Fibroblast of the aortic adventitia (primary cell): ENCODE data around the gene ATG2B. TPM values are rescaled to one million over a fixed set of nuclear protein-coding genes. Genes with fewer than 3 reads are reported as not detected.

Experiments used
- DNase-seq: peaks from one replicate; pipeline ENCODE4 v3.0.0-alpha.2; 2010; ENCODE audit warnings: low read depth
- H3K4me3 ChIP-seq: 2 replicates; pipeline ENCODE4 v1.5.1; 2011; ENCODE audit warnings: low read depth, mild to moderate bottlenecking, control low read depth, low read length, moderate library complexity
- CTCF ChIP-seq: IDR thresholded peaks from 2 replicates; pipeline ENCODE4 v1.5.1; 2011; ENCODE audit warnings: mild to moderate bottlenecking, low read length, control low read depth, inconsistent platforms; ENCODE audit not compliant: insufficient read depth
- total RNA-seq: library from RNA; depleted of rRNA; stranded (reverse); fragments of >200 nt; gene quantifications from 2 replicates; pipeline ENCODE4 v1.2.3, GENCODE V29; 2012; ENCODE audit warnings: low replicate concordance

ATG2B gene
- total RNA-seq, 1 donor = 28.7 TPM

DNA sequence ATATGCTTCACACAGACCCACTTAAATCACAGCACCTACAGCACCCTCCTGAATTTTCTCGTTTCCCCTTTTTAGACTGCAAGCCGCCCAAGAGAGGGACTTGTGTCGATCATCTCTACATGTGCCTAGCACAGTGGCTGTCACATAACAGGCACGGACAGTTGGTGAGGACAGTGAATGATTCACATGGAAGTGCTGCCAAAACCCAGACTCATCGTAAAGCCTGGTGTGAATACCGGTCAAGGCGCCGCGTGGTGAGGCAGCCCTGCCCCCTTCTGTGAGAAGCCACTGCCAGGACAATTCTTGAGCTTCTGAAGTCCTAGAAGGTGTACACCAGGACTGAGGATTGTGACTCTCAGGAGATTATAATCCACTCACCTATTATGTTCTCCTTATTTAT lies 44.3 kb downstream of the ATG2B start:
- DNase-seq = no peak
- no peak overlapping the region for H3K4me3 ChIP-seq
- TF ChIP-seq CTCF = no peak

DNA sequence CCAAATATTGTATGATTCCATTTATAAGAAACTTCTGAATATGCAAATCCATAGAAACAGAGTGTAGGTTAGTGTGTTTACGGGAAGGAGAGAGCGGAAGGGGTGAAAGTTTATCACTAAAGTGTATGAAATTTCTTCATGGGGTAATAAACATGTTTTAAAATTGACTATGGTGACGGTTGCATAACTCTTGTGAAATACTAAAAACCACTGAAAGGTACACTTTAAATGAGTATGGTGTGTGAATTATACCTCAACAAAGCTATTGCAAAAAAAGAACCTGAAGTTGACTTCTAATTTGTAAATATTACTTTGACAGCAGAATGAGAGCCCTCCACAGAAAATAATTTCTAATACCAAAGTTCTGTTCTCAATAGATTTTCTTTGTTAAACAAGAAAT lies 47.1 kb downstream of the ATG2B start:
- TF ChIP-seq CTCF = no peak
- DNase-seq = no peak
- H3K4me3 ChIP-seq = no peak overlapping the region

DNA sequence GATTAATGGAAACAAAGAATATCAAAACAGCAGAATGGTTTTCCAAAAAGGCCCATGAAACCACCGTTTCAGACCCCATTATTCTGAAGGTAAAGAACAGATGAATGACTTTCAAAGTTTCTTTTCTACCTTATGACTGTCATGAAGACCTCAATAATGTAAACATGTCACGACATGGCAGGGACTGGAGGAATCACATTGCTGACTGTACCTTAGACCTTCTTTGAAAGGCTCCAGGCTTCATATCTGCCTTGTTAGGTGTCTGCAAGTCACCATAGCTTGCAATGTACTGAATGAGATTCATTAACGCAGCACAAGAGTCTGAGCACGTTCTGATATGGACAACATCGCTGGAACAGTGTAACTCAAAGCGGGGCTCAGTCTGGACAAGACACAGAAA lies 52.2 kb downstream of the ATG2B start:
- H3K4me3 ChIP-seq = no peak overlapping the region
- TF ChIP-seq CTCF = no peak
- no peak for DNase-seq

DNA sequence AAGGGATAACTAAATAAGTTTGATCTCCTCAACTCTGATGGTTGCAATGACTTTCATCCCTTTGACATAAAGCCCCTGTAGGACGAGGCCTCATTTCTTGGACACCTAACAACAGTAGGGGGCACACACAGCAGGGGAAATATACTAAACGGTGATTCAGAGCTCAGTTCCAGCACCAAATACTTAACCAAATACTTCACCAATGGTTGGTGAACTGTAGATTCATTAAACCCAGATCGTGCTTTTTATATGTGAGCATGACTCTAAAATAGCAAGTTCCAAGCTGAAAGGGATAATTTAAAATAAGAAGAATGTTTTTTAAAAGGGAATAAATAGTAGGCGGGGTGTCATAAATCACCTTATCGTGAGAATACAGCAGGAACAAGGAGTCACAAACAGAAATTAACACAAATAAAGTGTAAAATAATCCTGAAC lies 53.2 kb downstream of the ATG2B start:
- H3K4me3 ChIP-seq = no peak overlapping the region
- no peak for TF ChIP-seq CTCF
- no peak for DNase-seq

DNA sequence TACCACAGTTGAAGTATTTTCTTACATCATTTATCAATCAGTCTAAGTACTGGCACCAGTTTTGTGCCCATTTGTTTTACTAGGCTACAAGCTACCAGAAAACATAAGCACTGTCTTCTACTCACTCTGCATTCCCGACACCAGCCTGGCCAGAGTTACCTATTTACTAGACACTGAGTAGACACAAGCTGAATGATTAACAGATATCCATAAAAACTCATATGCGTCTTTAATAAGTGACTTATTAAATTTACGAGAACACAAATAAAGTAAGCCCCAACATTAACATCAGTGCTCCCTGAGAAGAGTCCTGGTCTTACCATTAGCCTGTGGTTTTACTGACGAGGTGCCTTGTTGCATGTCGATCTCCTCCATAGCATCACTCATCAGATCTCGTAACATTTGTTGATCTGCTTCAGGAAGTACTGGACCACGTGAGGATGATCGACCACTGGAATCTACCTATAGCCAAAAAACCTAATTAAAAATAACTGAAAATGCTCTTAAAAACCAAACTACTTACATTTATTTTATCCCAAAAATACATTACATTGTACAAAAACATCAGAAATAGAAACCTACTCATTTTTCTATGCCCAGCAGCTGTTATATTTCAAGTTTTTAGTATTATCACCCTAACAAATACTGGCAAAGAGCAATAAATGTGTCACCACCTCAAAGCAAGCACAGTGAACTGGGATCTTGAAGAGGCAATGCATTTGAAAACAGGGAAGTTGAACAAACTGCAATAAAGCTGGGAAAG lies 53.8 kb downstream of the ATG2B start:
- no peak overlapping the region for H3K4me3 ChIP-seq
- DNase-seq = no peak
- TF ChIP-seq CTCF = no peak

DNA sequence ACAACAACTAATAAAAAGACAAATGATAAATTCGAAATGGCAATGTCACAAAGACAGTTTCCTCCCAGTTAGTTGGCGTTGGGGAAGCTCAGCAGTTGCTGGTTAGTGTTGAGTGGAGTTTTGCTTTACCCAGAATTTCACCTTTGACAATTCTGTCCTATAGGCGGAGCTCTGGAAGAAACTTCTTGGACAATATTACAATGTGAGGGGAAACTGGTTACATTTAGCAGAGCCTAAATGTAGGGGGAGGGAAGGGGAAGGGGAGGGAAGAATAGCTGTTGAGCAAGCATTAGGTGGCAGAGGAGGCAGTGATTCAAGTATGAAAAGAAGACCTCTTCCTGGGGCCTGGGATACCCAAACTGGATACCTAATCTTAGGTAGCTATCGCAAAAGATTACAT lies 55.7 kb downstream of the ATG2B start:
- no peak overlapping the region for H3K4me3 ChIP-seq
- no peak for DNase-seq
- TF ChIP-seq CTCF = no peak

DNA sequence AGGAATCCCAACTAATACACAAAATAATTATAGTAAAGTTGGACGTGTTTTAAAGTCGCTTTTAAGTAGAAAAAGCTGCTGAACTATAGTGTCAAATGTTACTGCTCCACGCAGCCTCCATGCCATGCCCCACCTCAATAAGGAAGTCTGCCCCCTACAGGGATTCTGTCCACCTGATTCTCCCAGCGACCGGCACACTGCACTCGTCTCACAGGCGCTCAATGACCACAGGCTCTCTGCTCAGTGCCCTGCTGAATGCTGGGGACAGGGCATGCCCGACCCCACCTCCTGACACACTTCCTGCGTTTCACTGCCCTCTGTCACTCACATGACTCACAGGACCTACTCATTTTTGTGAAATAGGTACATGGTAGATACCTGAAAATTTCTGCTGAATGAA lies 58.2 kb downstream of the ATG2B start:
- no peak for DNase-seq
- no peak for TF ChIP-seq CTCF
- no peak overlapping the region for H3K4me3 ChIP-seq
